K562 (cell line): ENCODE results near the gene NSMCE1.

Source experiments
- GABPB2 ChIP-seq: fragments of 250-450 bp; sonication (Bioruptor Pico); conservative IDR thresholded peaks from 2 replicates; pipeline ENCODE4 v1.5.1; 2021; ENCODE audit warnings: mild to moderate bottlenecking
- POLR2AphosphoS5 ChIP-seq: IDR thresholded peaks from 2 replicates; pipeline ENCODE4 v1.6.1; 2011; ENCODE audit warnings: mild to moderate bottlenecking, low read depth, low read length, moderate library complexity; ENCODE audit not compliant: control insufficient read depth, insufficient read depth
- RAD51 ChIP-seq: fragments of 450-650 bp; IDR thresholded peaks from 2 replicates; pipeline ENCODE4 v1.7.1; 2016; ENCODE audit warnings: low read depth, mild to moderate bottlenecking, borderline replicate concordance
- TRIM24 ChIP-seq, 2 experiments: fragments of 450-650 bp; IDR thresholded peaks; 2 replicates each; pipeline ENCODE4 v1.6.1; 2016
- XRCC3 ChIP-seq: fragments of 450-650 bp; IDR thresholded peaks from 2 replicates; pipeline ENCODE4 v1.6.1; 2017; ENCODE audit warnings: mild to moderate bottlenecking, moderate library complexity
- ZNF217 ChIP-seq: sonication (generic); formaldehyde crosslinking; IDR thresholded peaks from 2 replicates; pipeline ENCODE4 v1.8.0; 2022; ENCODE audit warnings: mild to moderate bottlenecking, missing genetic modification reagents
- TF ChIP-seq, protein P1 (sequence below), 3 experiments: IDR thresholded peaks in 2 of 3; conservative IDR thresholded peaks in 1 of 3; 2 replicates each; pipeline ENCODE4 v1.5.1; 2011 to 2012; ENCODE audit warnings: low read length in 3 of 3, mild to moderate bottlenecking in 3 of 3, control low read depth in 2 of 3, improper control_type of control experiment in 1 of 3, inconsistent platforms in 1 of 3, low read depth in 1 of 3, mixed read lengths in 1 of 3, moderate library complexity in 1 of 3; ENCODE audit not compliant: insufficient read depth in 2 of 3

DNA sequence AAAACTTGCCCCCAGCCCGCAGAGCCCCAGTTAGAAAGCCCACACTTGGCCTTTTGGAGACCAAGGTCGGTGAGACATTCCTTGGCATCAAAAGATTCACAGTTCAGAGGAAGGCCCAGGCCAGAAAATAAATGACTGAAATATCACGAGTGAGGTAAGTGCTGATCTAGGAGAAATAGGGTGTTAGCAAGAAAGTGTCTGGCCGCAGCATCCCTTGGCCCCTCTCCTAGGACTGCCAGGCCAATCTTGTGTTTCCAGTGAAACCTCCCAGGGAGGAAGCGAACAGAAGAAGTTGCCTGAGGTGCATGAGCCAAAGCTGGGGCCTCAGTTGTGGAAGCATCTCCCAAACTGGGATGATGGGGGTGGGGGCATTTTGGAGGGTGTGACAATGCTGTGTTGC is 22.5 kb upstream of the NSMCE1 start:
- TF ChIP-seq RAD51 (no peak), POLR2AphosphoS5 (no peak), TRIM24 (IDR thresholded peaks at IDR 0.05) (no peak), GABPB2 (no peak), ZNF217 (CRISPR knock-in tag) (no peak), XRCC3 (no peak)
- TF ChIP-seq, protein P1, sequence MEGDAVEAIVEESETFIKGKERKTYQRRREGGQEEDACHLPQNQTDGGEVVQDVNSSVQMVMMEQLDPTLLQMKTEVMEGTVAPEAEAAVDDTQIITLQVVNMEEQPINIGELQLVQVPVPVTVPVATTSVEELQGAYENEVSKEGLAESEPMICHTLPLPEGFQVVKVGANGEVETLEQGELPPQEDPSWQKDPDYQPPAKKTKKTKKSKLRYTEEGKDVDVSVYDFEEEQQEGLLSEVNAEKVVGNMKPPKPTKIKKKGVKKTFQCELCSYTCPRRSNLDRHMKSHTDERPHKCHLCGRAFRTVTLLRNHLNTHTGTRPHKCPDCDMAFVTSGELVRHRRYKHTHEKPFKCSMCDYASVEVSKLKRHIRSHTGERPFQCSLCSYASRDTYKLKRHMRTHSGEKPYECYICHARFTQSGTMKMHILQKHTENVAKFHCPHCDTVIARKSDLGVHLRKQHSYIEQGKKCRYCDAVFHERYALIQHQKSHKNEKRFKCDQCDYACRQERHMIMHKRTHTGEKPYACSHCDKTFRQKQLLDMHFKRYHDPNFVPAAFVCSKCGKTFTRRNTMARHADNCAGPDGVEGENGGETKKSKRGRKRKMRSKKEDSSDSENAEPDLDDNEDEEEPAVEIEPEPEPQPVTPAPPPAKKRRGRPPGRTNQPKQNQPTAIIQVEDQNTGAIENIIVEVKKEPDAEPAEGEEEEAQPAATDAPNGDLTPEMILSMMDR (IDR thresholded peaks at IDR 0.05 in 2 of 3, conservative IDR thresholded peaks at IDR 0.05 in 1 of 3; ENCODE audit: insufficient read depth in 2 of 3, low read depth in 1 of 3, low read length in 3 of 3) = no peak
